ENCODE measurements around the gene ADAM22. TPM values are rescaled to one million over a fixed set of nuclear protein-coding genes. Genes with fewer than 3 reads are reported as not detected.

ADAM22 gene
- total RNA-seq, 1 donor from 2014 or later, result under 0.01 TPM

- FAIRE-seq, result no peak
- H3K36me3 ChIP-seq (ENCODE audit: control insufficient read depth, insufficient read depth, low read length), result peaks cover 11% of the 10 kb centered on the region
- no peak for DNase-seq (ENCODE audit: low read depth)
- TF ChIP-seq, protein P1, sequence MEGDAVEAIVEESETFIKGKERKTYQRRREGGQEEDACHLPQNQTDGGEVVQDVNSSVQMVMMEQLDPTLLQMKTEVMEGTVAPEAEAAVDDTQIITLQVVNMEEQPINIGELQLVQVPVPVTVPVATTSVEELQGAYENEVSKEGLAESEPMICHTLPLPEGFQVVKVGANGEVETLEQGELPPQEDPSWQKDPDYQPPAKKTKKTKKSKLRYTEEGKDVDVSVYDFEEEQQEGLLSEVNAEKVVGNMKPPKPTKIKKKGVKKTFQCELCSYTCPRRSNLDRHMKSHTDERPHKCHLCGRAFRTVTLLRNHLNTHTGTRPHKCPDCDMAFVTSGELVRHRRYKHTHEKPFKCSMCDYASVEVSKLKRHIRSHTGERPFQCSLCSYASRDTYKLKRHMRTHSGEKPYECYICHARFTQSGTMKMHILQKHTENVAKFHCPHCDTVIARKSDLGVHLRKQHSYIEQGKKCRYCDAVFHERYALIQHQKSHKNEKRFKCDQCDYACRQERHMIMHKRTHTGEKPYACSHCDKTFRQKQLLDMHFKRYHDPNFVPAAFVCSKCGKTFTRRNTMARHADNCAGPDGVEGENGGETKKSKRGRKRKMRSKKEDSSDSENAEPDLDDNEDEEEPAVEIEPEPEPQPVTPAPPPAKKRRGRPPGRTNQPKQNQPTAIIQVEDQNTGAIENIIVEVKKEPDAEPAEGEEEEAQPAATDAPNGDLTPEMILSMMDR (IDR thresholded peaks at IDR 0.05; ENCODE audit: insufficient read depth, low read length, severe bottlenecking), result no peak
- H3K4me3 ChIP-seq (ENCODE audit: low read depth, low read length), result no peak overlapping the region
- no peaks in the 10 kb centered on the region for H3K27me3 ChIP-seq (ENCODE audit: control insufficient read depth, insufficient read depth, low read length)
These were observed 280.4 kb downstream of the ADAM22 start for GRCh38 chr7:88214456-88214855.

DNA sequence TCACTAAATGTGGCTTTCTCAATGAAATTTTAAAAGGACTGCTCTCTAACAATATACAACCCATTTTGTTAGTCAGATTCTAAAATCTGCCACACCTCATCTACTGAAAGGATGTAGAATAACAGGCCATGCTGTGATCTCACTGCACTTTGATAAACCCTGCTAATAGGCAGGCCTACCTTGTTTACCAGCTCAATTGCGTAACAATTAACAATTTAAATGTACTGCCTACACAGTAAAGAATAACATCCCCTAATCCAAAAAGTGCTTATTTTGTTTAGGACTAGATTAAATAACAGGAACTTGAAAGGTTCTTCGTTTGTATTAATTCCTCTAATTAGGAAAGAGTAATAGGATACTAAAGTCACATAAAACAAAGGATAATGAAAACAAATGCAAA is 281.2 kb downstream of the ADAM22 start:
- FAIRE-seq (no peak), DNase-seq (ENCODE audit: low read depth) (no peak)
- TF ChIP-seq, protein P1 (IDR thresholded peaks at IDR 0.05; ENCODE audit: insufficient read depth, low read length, severe bottlenecking), result no peak
- peaks cover 11% of the 10 kb centered on the region for H3K36me3 ChIP-seq (ENCODE audit: control insufficient read depth, insufficient read depth, low read length)
- H3K4me3 ChIP-seq (ENCODE audit: low read depth, low read length), result no peak overlapping the region
- H3K27me3 ChIP-seq (ENCODE audit: control insufficient read depth, insufficient read depth, low read length), result no peaks in the 10 kb centered on the region

DNA sequence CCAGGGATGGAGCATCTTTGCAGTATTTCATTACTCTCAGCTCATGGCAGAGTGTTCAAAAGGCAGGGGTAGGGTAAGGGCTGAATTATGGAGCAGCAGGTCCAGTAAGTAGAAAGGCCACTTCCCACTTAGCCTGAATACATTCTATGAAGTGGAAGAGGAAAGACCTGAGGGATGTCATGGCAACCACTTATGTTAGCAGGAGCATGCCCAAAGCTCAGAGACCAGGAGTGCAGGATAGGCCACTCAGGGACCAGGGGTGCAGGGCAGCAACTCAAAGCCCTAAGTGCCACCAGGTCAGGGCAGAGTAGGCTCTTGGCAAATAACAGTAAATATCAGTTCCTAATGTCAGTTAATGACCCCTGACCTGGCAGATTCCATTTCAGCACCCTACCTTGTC is 282.2 kb downstream of the ADAM22 start:
- H3K36me3 ChIP-seq (ENCODE audit: control insufficient read depth, insufficient read depth, low read length), result peaks cover 11% of the 10 kb centered on the region
- no peaks in the 10 kb centered on the region for H3K27me3 ChIP-seq (ENCODE audit: control insufficient read depth, insufficient read depth, low read length)
- FAIRE-seq, result no peak
- no peak overlapping the region for H3K4me3 ChIP-seq (ENCODE audit: low read depth, low read length)
- DNase-seq (ENCODE audit: low read depth), result no peak
- TF ChIP-seq, protein P1 (IDR thresholded peaks at IDR 0.05; ENCODE audit: insufficient read depth, low read length, severe bottlenecking), result no peak

GRCh38 chr7:88217675-88218428 is 283.8 kb downstream of the ADAM22 start:
- Histone ChIP-seq H3K27me3 (ENCODE audit: control insufficient read depth, insufficient read depth, low read length) (no peaks in the 10 kb centered on the region), H3K36me3 (ENCODE audit: control insufficient read depth, insufficient read depth, low read length) (peaks cover 8% of the 10 kb centered on the region), H3K4me3 (ENCODE audit: low read depth, low read length) (no peak overlapping the region)
- TF ChIP-seq, protein P1 (IDR thresholded peaks at IDR 0.05; ENCODE audit: insufficient read depth, low read length, severe bottlenecking), result no peak
- FAIRE-seq (no peak), DNase-seq (ENCODE audit: low read depth) (no peak)

DNA sequence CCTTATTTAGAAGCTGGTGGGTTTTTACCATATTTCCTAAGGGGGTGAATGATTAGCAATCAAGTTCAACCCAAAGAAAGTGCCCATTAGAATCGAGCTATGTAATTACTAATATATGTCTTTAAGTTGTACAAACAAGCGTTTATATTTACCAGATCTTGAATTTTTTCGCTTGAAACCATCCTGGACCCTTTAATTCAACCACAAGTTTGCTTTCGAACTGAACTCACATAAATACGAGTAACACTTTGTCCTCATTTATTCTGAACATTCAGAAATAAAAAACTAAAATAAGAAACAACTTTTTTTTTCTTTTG is 284.3 kb downstream of the ADAM22 start:
- FAIRE-seq (no peak), DNase-seq (ENCODE audit: low read depth) (no peak)
- Histone ChIP-seq H3K36me3 (ENCODE audit: control insufficient read depth, insufficient read depth, low read length) (peaks cover 8% of the 10 kb centered on the region), H3K4me3 (ENCODE audit: low read depth, low read length) (peak overlapping the region; percentile 97), H3K27me3 (ENCODE audit: control insufficient read depth, insufficient read depth, low read length) (no peaks in the 10 kb centered on the region)
- TF ChIP-seq, protein P1 (IDR thresholded peaks at IDR 0.05; ENCODE audit: insufficient read depth, low read length, severe bottlenecking), result no peak

All from bronchial epithelial cell (primary cell).